ENCODE measurements around the gene AARSD1. TPM values are rescaled to one million over a fixed set of nuclear protein-coding genes. Genes with fewer than 3 reads are reported as not detected.

Gene AARSD1
- polyA plus RNA-seq, 3 donors: 57.3 to 76.0 (median 60.5) TPM

- no peak for DNase-seq (ENCODE audit: extremely low read depth in 1 of 11, low read depth in 9 of 11, low spot score in 4 of 11)
These were observed 57.3 kb downstream of the AARSD1 start for GRCh38 chr17:42906772-42907446.

GRCh38 chr17:42904110-42904469 is 60.2 kb downstream of the AARSD1 start:
- no peak for DNase-seq (ENCODE audit: extremely low read depth in 1 of 11, low read depth in 9 of 11, low spot score in 4 of 11)

GRCh38 chr17:42901535-42902229 is 62.6 kb downstream of the AARSD1 start:
- DNase-seq (ENCODE audit: extremely low read depth in 1 of 11, low read depth in 9 of 11, low spot score in 4 of 11): no peak

Other genes starting within 250 kb of the AARSD1 start
- 10 to 100 TPM; 37.9 to 65.1 (median 41.3) TPM for gene EZH1, start 219.4 kb downstream of the AARSD1 start, polyA plus RNA-seq (ENCODE audit: insufficient read length in 3 of 3)
- gene RAMP2, start 203.2 kb downstream of the AARSD1 start, polyA plus RNA-seq (ENCODE audit: insufficient read length in 3 of 3): 100 to 1,000 TPM in 1 of 3 donors, 10 to 100 TPM in 2; 80.9 to 101 (median 84.6) TPM
- gene VPS25, start 191.0 kb downstream of the AARSD1 start, polyA plus RNA-seq (ENCODE audit: insufficient read length in 3 of 3): 10 to 100 TPM; 80.6 to 93.2 (median 86.2) TPM
- 10 to 100 TPM in 1 of 3 donors, 1 to 10 TPM in 2; 7.1 to 16.8 (median 7.8) TPM for gene WNK4, start 183.8 kb downstream of the AARSD1 start, polyA plus RNA-seq (ENCODE audit: insufficient read length in 3 of 3)
- gene COA3, start 165.8 kb downstream of the AARSD1 start, polyA plus RNA-seq (ENCODE audit: insufficient read length in 3 of 3): 100 to 1,000 TPM; 150 to 167 (median 159) TPM
- gene CNTD1, start 165.6 kb downstream of the AARSD1 start, polyA plus RNA-seq (ENCODE audit: insufficient read length in 3 of 3): 1 to 10 TPM; 1.4 to 3.4 (median 2.2) TPM
- 10 to 100 TPM; 70.2 to 76.5 (median 74.2) TPM for gene BECN1, start 140.2 kb downstream of the AARSD1 start, polyA plus RNA-seq (ENCODE audit: insufficient read length in 3 of 3)
- 100 to 1,000 TPM in 2 of 3 donors, 10 to 100 TPM in 1; 96.0 to 115 (median 110) TPM for gene PSME3, start 131.1 kb downstream of the AARSD1 start, polyA plus RNA-seq (ENCODE audit: insufficient read length in 3 of 3)
- gene AOC2, start 119.9 kb downstream of the AARSD1 start, polyA plus RNA-seq (ENCODE audit: insufficient read length in 3 of 3): 1 to 10 TPM in 2 of 3 donors, under 1 TPM in 1; 0.92 to 1.5 (median 1.1) TPM
- 1 to 10 TPM; 4.8 to 6.3 (median 5.3) TPM for gene AOC3, start 113.3 kb downstream of the AARSD1 start, polyA plus RNA-seq (ENCODE audit: insufficient read length in 3 of 3)
- gene G6PC1, start 63.7 kb downstream of the AARSD1 start, polyA plus RNA-seq (ENCODE audit: insufficient read length in 3 of 3): 1 to 10 TPM; 6.2 to 9.6 (median 9.5) TPM
- gene PTGES3L, start 15.6 kb upstream of the AARSD1 start, polyA plus RNA-seq (ENCODE audit: insufficient read length in 3 of 3): 1 to 10 TPM; 1.8 to 3.2 (median 3.2) TPM
- 10 to 100 TPM; 16.8 to 18.1 (median 17.1) TPM for gene RUNDC1, start 16.1 kb upstream of the AARSD1 start, polyA plus RNA-seq (ENCODE audit: insufficient read length in 3 of 3)
- gene RPL27, start 34.0 kb upstream of the AARSD1 start, polyA plus RNA-seq (ENCODE audit: insufficient read length in 3 of 3): 1,000 to 10,000 TPM; 1,334 to 1,508 (median 1,422) TPM
- 10 to 100 TPM in 2 of 3 donors, 1 to 10 TPM in 1; 9.3 to 12.9 (median 11.0) TPM for gene IFI35, start 42.3 kb upstream of the AARSD1 start, polyA plus RNA-seq (ENCODE audit: insufficient read length in 3 of 3)
- 100 to 1,000 TPM; 113 to 134 (median 129) TPM for gene VAT1, start 57.9 kb upstream of the AARSD1 start, polyA plus RNA-seq (ENCODE audit: insufficient read length in 3 of 3)
- 1 to 10 TPM; 3.6 to 4.0 (median 3.9) TPM for gene RND2, start 60.8 kb upstream of the AARSD1 start, polyA plus RNA-seq (ENCODE audit: insufficient read length in 3 of 3)
- gene BRCA1, start 160.9 kb upstream of the AARSD1 start, polyA plus RNA-seq (ENCODE audit: insufficient read length in 3 of 3): 10 to 100 TPM; 15.8 to 17.7 (median 16.5) TPM
- gene NBR1, start 206.8 kb upstream of the AARSD1 start, polyA plus RNA-seq (ENCODE audit: insufficient read length in 3 of 3): 100 to 1,000 TPM; 107 to 122 (median 122) TPM
- 10 to 100 TPM; 15.2 to 30.7 (median 17.3) TPM for gene TMEM106A, start 247.4 kb upstream of the AARSD1 start, polyA plus RNA-seq (ENCODE audit: insufficient read length in 3 of 3)

Data from renal cortex interstitium (tissue), 11 donors.